A549 (cell line): ENCODE data around the gene SUMO2.

Source experiments
- BHLHE40 ChIP-seq: IDR thresholded peaks from 2 replicates; pipeline ENCODE4 v1.6.1; 2012; ENCODE audit warnings: low read depth, low read length, inconsistent platforms
- CTCF ChIP-seq: fragments of >200 bp; sonication (Bioruptor Twin); formaldehyde crosslinking; IDR thresholded peaks from 3 replicates; pipeline ENCODE4 v1.5.1; 2016
- HOXA7 ChIP-seq: fragments of 250-450 bp; sonication (Bioruptor Pico); IDR thresholded peaks from 2 replicates; pipeline ENCODE4 v1.5.0; 2020; ENCODE audit warnings: mild to moderate bottlenecking, moderate library complexity
- MAFK ChIP-seq: fragments of 450-650 bp; IDR thresholded peaks from 2 replicates; pipeline ENCODE4 v1.6.1; 2014; ENCODE audit not compliant: partially characterized antibody
- MYC ChIP-seq: IDR thresholded peaks from 2 replicates; pipeline ENCODE4 v1.6.1; 2012; ENCODE audit warnings: mild to moderate bottlenecking, inconsistent platforms, low read length, improper control_type of control experiment, borderline replicate concordance
- POLR2A ChIP-seq: IDR thresholded peaks from 2 replicates; pipeline ENCODE4 v1.6.1; 2012; ENCODE audit warnings: mild to moderate bottlenecking, low read length

DNA sequence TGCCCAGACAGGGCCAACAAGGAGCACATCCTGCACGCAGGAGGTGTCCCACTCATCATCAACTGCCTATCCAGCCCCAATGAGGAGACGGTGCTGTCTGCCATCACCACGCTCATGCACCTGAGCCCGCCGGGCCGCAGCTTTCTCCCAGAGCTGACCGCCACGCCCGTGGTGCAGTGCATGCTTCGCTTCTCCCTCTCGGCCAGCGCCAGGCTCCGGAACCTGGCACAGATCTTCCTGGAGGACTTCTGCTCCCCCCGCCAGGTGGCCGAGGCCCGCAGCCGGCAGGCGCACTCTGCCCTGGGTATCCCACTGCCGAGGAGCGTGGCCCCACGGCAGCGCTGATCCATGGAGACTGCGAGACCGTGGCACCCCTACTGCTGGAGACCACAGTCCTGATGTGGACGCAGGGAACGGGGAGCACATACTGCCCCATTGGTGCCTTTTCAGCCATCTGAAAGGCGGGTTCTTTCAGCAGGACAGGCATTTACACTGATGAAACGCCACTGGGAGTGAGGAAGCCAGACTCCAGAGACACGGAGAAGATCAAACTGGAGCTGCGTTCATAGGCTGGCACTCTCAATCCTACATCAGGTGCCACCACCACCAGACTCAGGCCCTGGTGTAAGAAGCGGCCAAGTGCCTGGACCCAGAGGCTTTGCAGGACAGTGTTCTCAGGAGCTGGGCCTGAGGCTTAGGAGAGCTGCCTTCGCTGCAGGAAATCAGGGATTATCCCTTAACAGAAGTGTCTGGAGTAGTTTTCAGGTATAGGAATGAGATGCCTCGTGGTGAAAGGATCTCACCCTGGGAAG, 53.9 kb downstream of the SUMO2 start:
- no peak for TF ChIP-seq CTCF
- no peak for TF ChIP-seq BHLHE40
- no peak for TF ChIP-seq HOXA7 (CRISPR knock-in tag)
- TF ChIP-seq POLR2A = no peak; the same call in 1 of the 2 replicates
- no peak for TF ChIP-seq MYC
- TF ChIP-seq MAFK = no peak
